ENCODE results near the gene KRT84. TPM values are rescaled to one million over a fixed set of nuclear protein-coding genes. Genes with fewer than 3 reads are reported as not detected.

KRT84 gene
- total RNA-seq, 1 experiment from 2014 or later, result not detected

DNA sequence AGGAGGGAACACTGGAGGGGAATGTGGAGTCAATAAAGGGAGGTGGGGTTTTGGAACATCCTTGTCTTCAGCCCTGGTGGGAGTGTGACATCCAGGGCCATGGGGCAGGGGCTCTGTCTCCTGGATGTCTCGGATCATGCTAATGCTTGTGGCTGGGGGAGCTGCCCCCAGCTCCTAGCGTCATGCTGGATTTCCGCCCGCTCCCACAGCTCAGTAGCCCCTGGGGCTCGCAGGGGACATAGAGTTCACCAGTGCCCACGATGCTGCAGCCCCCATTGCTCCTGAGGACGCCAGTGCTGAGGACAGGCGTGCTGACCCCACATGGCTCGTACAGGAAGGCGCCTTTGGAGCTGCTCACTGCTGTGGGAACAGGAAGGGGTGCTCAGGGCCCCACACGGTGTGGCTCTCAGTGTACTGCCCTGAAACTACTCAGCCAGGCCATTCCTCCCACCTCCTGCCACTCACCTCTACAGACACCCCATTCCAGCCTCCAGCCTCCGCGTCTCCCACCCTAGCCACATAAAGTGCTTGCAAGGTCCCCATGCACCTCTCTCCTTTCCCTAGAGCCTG, 9.5 kb upstream of the KRT84 start:
- no peak overlapping the region for H3K27ac ChIP-seq (ENCODE audit: low read depth, low read length)
- no peaks in the 10 kb centered on the region for H4K20me1 ChIP-seq (ENCODE audit: insufficient read depth)
- DNase-seq (ENCODE audit: low read depth, low spot score), result no peak
- H3K79me2 ChIP-seq (ENCODE audit: insufficient read depth, low read length), result no peaks in the 10 kb centered on the region
- RAD21 ChIA-PET (ENCODE audit: low non-redundant PET in 1 of 2, low total read pairs in 2 of 2, uncharacterized antibody in 2 of 2, unreplicated experiment in 2 of 2), result interaction anchor here in 1 of 2 experiments (1.6 to 2.2 kb wide), 2 partner anchors 471 to 476 kb away, joined by 5 read pairs; no protein-coding TSS in a partner anchor
- H3K4me1 ChIP-seq (ENCODE audit: control insufficient read depth in 1 of 2, insufficient read depth in 2 of 2, low read length in 2 of 2), result peaks cover 0 to 20% of the 10 kb centered on the region in 2 experiments; a peak in 1 of 4 replicates
- no peaks in the 10 kb centered on the region for H3K9me3 ChIP-seq (ENCODE audit: control insufficient read depth in 1 of 2, insufficient read depth in 1 of 2, low read depth in 1 of 2, low read length in 2 of 2)
- H3K4me2 ChIP-seq (ENCODE audit: low read length), result no peak overlapping the region
- no peak overlapping the region for H2AFZ ChIP-seq (ENCODE audit: low read depth, low read length, poor library complexity, severe bottlenecking)
- no peaks in the 10 kb centered on the region for H3K27me3 ChIP-seq (ENCODE audit: insufficient read depth, low read length)
- intact Hi-C loops (cut with micrococcal nuclease), result loop anchor here (1.0 to 5.0 kb wide), 5 partner anchors 167 to 475 kb away; no protein-coding TSS in a partner anchor
- H3K9me2 ChIP-seq (ENCODE audit: insufficient read depth), result no peaks in the 10 kb centered on the region
- BruUV-seq (replicated peaks), result no TSS peak
- CTCF ChIA-PET, result interaction anchor here (0.6 to 4.0 kb wide), 18 partner anchors 9 to 484 kb away, joined by 3 to 73 read pairs (median 10); partner anchors contain the start of genes KRT5 and KRT84
- H3K4me3 ChIP-seq (replicated peaks in 1 of 2; ENCODE audit: low read depth in 1 of 2, low read length in 2 of 2), result no peak overlapping the region
- POLR2A ChIA-PET, result interaction anchor here (2.1 kb wide), 1 partner anchor 471 kb away, joined by 6 read pairs; no protein-coding TSS in a partner anchor
- no peak overlapping the region for H3K9ac ChIP-seq (ENCODE audit: low read length)
- no peak for ATAC-seq
- no peak for TF ChIP-seq EZH2phosphoT487 (IDR thresholded peaks at IDR 0.05; ENCODE audit: borderline replicate concordance)
- TF ChIP-seq POLR2A (IDR thresholded peaks at IDR 0.05; ENCODE audit: borderline replicate concordance, extremely low read depth, insufficient read depth, insufficient read length), result no peak
- no peaks in the 10 kb centered on the region for H3K36me3 ChIP-seq (ENCODE audit: control insufficient read depth in 1 of 2, insufficient read depth in 2 of 2, low read length in 2 of 2)

GRCh38 chr12:52392465-52393007, 7.1 kb upstream of the KRT84 start:
- no peak overlapping the region for H3K27ac ChIP-seq (ENCODE audit: low read depth, low read length)
- H3K4me2 ChIP-seq (ENCODE audit: low read length), result no peak overlapping the region
- no peaks in the 10 kb centered on the region for H3K79me2 ChIP-seq (ENCODE audit: insufficient read depth, low read length)
- intact Hi-C loops (cut with micrococcal nuclease), result loop anchor here (5.0 kb wide), 1 partner anchor 190 kb away; no protein-coding TSS in a partner anchor
- H2AFZ ChIP-seq (ENCODE audit: low read depth, low read length, poor library complexity, severe bottlenecking), result no peak overlapping the region
- no peak for ATAC-seq
- ChIA-PET RAD21 (ENCODE audit: low non-redundant PET in 1 of 2, low total read pairs in 2 of 2, uncharacterized antibody in 2 of 2, unreplicated experiment in 2 of 2) (interaction anchor here in 1 of 2 experiments (2.1 to 2.4 kb wide), 2 partner anchors 478 to 487 kb away, joined by 5 to 6 read pairs; no protein-coding TSS in a partner anchor), POLR2A (no interaction called here), CTCF (interaction anchor here (0.7 to 2.5 kb wide), 8 partner anchors 12 to 588 kb away, joined by 3 to 10 read pairs (median 4); no protein-coding TSS in a partner anchor)
- H3K9me2 ChIP-seq (ENCODE audit: insufficient read depth), result no peaks in the 10 kb centered on the region
- no peak for TF ChIP-seq EGR1 (IDR thresholded peaks at IDR 0.05; ENCODE audit: low read depth)
- no peak for TF ChIP-seq POLR2AphosphoS5 (IDR thresholded peaks at IDR 0.05; ENCODE audit: low read depth, low read length)
- H4K20me1 ChIP-seq (ENCODE audit: insufficient read depth), result no peaks in the 10 kb centered on the region
- H3K4me1 ChIP-seq (ENCODE audit: control insufficient read depth in 1 of 2, insufficient read depth in 2 of 2, low read length in 2 of 2), result peaks cover 0 to 25% of the 10 kb centered on the region in 2 experiments; a peak in 1 of 4 replicates
- no peaks in the 10 kb centered on the region for H3K9me3 ChIP-seq (ENCODE audit: control insufficient read depth in 1 of 2, insufficient read depth in 1 of 2, low read depth in 1 of 2, low read length in 2 of 2)
- BruUV-seq (replicated peaks), result no TSS peak
- no peak for DNase-seq (ENCODE audit: low read depth, low spot score)
- H3K36me3 ChIP-seq (ENCODE audit: control insufficient read depth in 1 of 2, insufficient read depth in 2 of 2, low read length in 2 of 2), result no peaks in the 10 kb centered on the region
- H3K4me3 ChIP-seq (replicated peaks in 1 of 2; ENCODE audit: low read depth in 1 of 2, low read length in 2 of 2), result no peak overlapping the region
- H3K27me3 ChIP-seq (ENCODE audit: insufficient read depth, low read length), result no peaks in the 10 kb centered on the region
- H3K9ac ChIP-seq (ENCODE audit: low read length), result no peak overlapping the region

Data from HCT116 (cell line).